ENCODE measurements around the gene TPT1. TPM values are rescaled to one million over a fixed set of nuclear protein-coding genes. Genes with fewer than 3 reads are reported as not detected.
"Not testable (repeated sequence)": the region's sequence is repeated elsewhere in the genome, so short reads cannot be mapped to it uniquely, and the experiment has no call there.

TPT1 gene
- total and polyA plus RNA-seq, 9 of the 15 experiments (the other 6 are each of a cell fraction or from before 2014, with no cell fraction given) = 602 to 2,508 (median 1,784) TPM

DNA sequence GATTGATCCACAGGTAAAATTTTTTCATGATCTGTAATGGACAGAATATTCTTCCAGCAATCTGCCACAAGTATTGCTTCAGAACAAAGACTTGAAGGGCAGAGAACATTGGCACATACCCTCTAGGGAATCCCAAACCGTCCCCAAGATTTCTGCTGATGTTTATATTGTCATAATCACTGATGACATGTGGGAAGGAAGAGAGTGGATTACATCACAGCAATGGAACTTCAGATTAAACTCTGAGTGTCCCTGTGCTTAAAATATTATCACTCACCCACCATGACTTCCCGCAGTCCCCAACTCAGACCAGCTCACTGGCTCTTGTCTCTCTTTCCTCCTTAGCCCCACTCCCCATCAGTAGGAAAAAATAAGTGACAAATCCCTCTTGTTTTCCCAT, 8.5 kb upstream of the TPT1 start:
- Histone ChIP-seq H3K4me1 (replicated peaks in 1 of 2; ENCODE audit: control insufficient read depth in 2 of 2, insufficient read depth in 2 of 2, low read length in 2 of 2) (no peaks in the 10 kb centered on the region), H4K20me1 (replicated peaks; ENCODE audit: control insufficient read depth, insufficient read depth, low read length) (no peaks in the 10 kb centered on the region), H3K9me3 (replicated peaks; ENCODE audit: control insufficient read depth, insufficient read depth, low read depth, low read length) (no peaks in the 10 kb centered on the region), H3K9me1 (ENCODE audit: control insufficient read depth, insufficient read depth, low read length) (no peaks in the 10 kb centered on the region), H3K27me3 (ENCODE audit: control insufficient read depth in 2 of 2, insufficient read depth in 2 of 2, low read length in 2 of 2) (no peaks in the 10 kb centered on the region), H2AFZ (ENCODE audit: low read depth, low read length) (no peak overlapping the region), H3K27ac (ENCODE audit: extremely low read depth, low read depth, low read length) (no peak overlapping the region), H3K4me2 (ENCODE audit: insufficient read depth, low read length) (no peak overlapping the region), H3K79me2 (ENCODE audit: control insufficient read depth, insufficient read depth, low read length) (no peaks in the 10 kb centered on the region), H3K36me3 (ENCODE audit: control insufficient read depth, insufficient read depth, low read length) (peaks cover 12% of the 10 kb centered on the region; the same call in 2 of the 3 replicates), H3K9ac (ENCODE audit: insufficient read depth in 1 of 2, low read depth in 2 of 2, low read length in 2 of 2) (no peak overlapping the region), H3K4me3 (no peak overlapping the region)
- in situ Hi-C loops (cut with MboI) = no loop called here
- intact Hi-C loops (cut with micrococcal nuclease) = no loop called here
- ChIA-PET POLR2A (interaction anchor here (0.6 kb wide), 1 partner anchor 26 kb away, joined by 4 read pairs; no protein-coding TSS in a partner anchor), CTCF (ENCODE audit: low intra/inter-chr PET ratio) (no interaction called here)
- BruUV-seq (replicated peaks) = no TSS peak
- FAIRE-seq (no peak), DNase-seq (ENCODE audit: extremely low read depth in 1 of 4, low spot score in 3 of 4) (no peak), ATAC-seq (no peak)
- TF ChIP-seq NFIC (IDR thresholded peaks at IDR 0.05) = no peak
- TF ChIP-seq NEUROD1 (IDR thresholded peaks at IDR 0.05; ENCODE audit: borderline replicate concordance, low read depth, low read length, partially characterized antibody) = no peak
- TF ChIP-seq, protein P1, sequence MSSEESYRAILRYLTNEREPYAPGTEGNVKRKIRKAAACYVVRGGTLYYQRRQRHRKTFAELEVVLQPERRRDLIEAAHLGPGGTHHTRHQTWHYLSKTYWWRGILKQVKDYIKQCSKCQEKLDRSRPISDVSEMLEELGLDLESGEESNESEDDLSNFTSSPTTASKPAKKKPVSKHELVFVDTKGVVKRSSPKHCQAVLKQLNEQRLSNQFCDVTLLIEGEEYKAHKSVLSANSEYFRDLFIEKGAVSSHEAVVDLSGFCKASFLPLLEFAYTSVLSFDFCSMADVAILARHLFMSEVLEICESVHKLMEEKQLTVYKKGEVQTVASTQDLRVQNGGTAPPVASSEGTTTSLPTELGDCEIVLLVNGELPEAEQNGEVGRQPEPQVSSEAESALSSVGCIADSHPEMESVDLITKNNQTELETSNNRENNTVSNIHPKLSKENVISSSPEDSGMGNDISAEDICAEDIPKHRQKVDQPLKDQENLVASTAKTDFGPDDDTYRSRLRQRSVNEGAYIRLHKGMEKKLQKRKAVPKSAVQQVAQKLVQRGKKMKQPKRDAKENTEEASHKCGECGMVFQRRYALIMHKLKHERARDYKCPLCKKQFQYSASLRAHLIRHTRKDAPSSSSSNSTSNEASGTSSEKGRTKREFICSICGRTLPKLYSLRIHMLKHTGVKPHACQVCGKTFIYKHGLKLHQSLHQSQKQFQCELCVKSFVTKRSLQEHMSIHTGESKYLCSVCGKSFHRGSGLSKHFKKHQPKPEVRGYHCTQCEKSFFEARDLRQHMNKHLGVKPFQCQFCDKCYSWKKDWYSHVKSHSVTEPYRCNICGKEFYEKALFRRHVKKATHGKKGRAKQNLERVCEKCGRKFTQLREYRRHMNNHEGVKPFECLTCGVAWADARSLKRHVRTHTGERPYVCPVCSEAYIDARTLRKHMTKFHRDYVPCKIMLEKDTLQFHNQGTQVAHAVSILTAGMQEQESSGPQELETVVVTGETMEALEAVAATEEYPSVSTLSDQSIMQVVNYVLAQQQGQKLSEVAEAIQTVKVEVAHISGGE (CRISPR knock-in tag; IDR thresholded peaks at IDR 0.05) = no peak
- TF ChIP-seq, protein P2, sequence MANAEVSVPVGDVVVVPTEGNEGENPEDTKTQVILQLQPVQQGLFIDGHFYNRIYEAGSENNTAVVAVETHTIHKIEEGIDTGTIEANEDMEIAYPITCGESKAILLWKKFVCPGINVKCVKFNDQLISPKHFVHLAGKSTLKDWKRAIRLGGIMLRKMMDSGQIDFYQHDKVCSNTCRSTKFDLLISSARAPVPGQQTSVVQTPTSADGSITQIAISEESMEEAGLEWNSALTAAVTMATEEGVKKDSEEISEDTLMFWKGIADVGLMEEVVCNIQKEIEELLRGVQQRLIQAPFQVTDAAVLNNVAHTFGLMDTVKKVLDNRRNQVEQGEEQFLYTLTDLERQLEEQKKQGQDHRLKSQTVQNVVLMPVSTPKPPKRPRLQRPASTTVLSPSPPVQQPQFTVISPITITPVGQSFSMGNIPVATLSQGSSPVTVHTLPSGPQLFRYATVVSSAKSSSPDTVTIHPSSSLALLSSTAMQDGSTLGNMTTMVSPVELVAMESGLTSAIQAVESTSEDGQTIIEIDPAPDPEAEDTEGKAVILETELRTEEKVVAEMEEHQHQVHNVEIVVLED (CRISPR knock-in tag; IDR thresholded peaks at IDR 0.05) = no peak
- no peak for TF ChIP-seq BRF1 (IDR thresholded peaks at IDR 0.05; ENCODE audit: borderline replicate concordance, extremely low read depth, insufficient read length)
- TF ChIP-seq STAT5B (CRISPR knock-in tag; IDR thresholded peaks at IDR 0.05) = no peak
- no peak for TF ChIP-seq SRF (CRISPR knock-in tag; IDR thresholded peaks at IDR 0.05)
- TF ChIP-seq CBFB (CRISPR knock-in tag; IDR thresholded peaks at IDR 0.05) = no peak
- 60% methylated on average over 2 of the region's 2 CpGs for WGBS (ENCODE audit: insufficient coverage, low coverage, missing lambda C conversion rate)

DNA sequence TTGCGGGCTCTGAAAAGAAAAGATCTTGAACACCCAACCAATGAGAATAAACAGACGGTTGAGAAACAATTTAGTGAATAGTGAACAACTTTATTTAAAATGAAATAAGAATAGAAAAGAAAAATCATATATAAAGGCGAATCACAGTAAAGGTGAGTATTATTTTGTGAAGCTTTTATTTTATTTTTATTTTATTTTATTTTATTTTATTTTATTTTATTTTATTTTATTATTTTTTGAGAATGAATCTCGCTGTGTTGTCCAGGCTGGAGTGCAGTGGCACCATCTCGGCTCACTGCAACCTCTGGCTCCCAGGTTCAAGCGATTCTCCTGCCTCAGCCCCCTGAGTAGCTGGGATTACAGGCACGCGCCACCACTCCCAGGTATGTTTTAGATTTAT, 3.1 kb upstream of the TPT1 start:
- H3K4me1 ChIP-seq (replicated peaks in 1 of 2; ENCODE audit: control insufficient read depth in 2 of 2, insufficient read depth in 2 of 2, low read length in 2 of 2); FAIRE-seq; H3K9me3 ChIP-seq (replicated peaks; ENCODE audit: control insufficient read depth, insufficient read depth, low read depth, low read length); in situ Hi-C loops (cut with MboI); H3K4me3 ChIP-seq; intact Hi-C loops (cut with micrococcal nuclease); H2AFZ ChIP-seq (ENCODE audit: low read depth, low read length); H3K27ac ChIP-seq (ENCODE audit: extremely low read depth, low read depth, low read length); H3K27me3 ChIP-seq (ENCODE audit: control insufficient read depth in 2 of 2, insufficient read depth in 2 of 2, low read length in 2 of 2); DNase-seq (ENCODE audit: extremely low read depth in 1 of 4, low spot score in 3 of 4); H3K4me2 ChIP-seq (ENCODE audit: insufficient read depth, low read length); BruUV-seq (replicated peaks); H3K9me1 ChIP-seq (ENCODE audit: control insufficient read depth, insufficient read depth, low read length); CTCF ChIA-PET (ENCODE audit: low intra/inter-chr PET ratio); ATAC-seq; H3K9ac ChIP-seq (ENCODE audit: insufficient read depth in 1 of 2, low read depth in 2 of 2, low read length in 2 of 2): not testable (repeated sequence)
- POLR2A ChIA-PET = interaction anchor here (1.3 kb wide), 1 partner anchor 10 kb away, joined by 4 read pairs; no protein-coding TSS in a partner anchor
- 95% methylated on average over 6 of the region's 8 CpGs for WGBS (ENCODE audit: insufficient coverage, low coverage, missing lambda C conversion rate)
- Histone ChIP-seq H4K20me1 (replicated peaks; ENCODE audit: control insufficient read depth, insufficient read depth, low read length) (peaks cover 13% of the 10 kb centered on the region; the same call in 1 of the 2 replicates), H3K36me3 (ENCODE audit: control insufficient read depth, insufficient read depth, low read length) (peaks cover 21% of the 10 kb centered on the region), H3K79me2 (ENCODE audit: control insufficient read depth, insufficient read depth, low read length) (peaks cover 37% of the 10 kb centered on the region)
